ENCODE results near the gene GFAP.

Gene GFAP

GRCh38 chr17:44899074-44899782, 16.1 kb downstream of the GFAP start, which contains the start of gene EFTUD2:
EFTUD2 (minus strand) TSS chr17:44899445; CDS start chr17:44894521, 4,924 bp downstream.
- DNase-seq (ENCODE audit: low spot score), result peak; percentile 92

DNA sequence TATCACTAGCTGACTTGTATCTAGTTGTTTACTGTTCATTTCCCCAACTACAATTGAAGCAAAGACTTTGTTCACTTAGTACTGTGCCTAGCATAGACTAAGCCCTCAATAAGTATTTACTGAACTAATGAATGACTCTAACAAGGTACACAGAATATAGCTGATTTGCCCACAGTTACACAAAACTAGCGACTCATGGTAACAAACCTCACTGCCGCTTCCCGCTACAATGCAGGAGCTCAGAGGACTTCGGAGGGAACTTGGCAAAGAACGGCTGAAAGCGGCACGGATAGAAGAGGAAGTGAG, 16.6 kb downstream of the GFAP start:
- no peak for DNase-seq (ENCODE audit: low spot score)

- no peak for DNase-seq (ENCODE audit: low spot score)
Measured at GRCh38 chr17:44894642-44895041, 20.7 kb downstream of the GFAP start.

- no peak for DNase-seq (ENCODE audit: low spot score)
Measured at GRCh38 chr17:44892250-44892649, 23.1 kb downstream of the GFAP start.

GRCh38 chr17:44889003-44889402, 26.3 kb downstream of the GFAP start:
- no peak for DNase-seq (ENCODE audit: low spot score)

DNA sequence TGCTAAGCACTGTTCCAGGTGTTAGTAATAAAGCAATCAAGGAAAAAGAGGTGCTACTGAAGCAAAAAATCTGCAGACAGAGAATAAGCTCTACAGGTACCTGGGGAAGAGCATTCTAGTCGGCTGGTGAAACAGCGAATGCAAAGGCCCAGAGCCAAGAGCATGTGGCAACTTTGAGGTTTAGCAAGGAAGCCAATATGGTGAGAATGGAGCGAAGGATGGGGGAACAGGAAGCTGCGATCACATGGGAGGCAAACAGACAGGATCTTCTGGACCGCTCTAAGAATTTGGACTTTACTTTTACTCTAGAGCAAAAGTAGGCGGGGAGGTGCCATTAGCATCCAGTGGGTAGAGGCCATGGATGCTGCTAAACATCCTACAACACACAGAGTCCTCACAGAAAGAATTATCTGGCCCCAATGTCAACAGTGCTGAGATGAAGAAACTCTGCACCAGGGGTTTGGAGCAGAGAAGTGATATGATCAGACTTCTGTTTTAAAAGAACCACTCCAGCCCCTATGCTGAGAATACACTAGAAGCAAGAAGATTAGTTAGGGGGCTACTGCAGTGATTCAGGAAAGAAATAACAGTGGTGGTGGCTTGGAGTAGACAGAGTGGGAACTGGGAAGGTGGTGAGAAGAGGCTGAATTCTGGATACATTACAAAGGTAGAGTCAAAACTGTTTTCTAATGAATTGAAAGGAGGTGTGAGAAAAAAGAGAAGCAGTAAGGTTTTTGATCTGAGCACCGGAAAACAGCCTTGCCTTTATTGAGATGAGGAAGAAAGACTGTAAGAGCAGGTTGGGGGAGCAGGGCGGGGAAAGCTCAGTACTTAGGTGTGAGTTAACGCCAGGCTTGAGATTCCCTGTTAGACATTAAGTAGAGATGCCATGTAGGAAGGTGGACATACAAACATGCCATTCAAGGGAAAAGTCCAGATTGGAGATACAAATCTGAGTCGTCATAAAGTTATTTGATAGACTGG, 27.0 kb downstream of the GFAP start:
- peak; percentile 11 for DNase-seq (ENCODE audit: low spot score)

GRCh38 chr17:44887016-44887415, 28.3 kb downstream of the GFAP start:
- no peak for DNase-seq (ENCODE audit: low spot score)

- no peak for DNase-seq (ENCODE audit: low spot score)
Measured at GRCh38 chr17:44884941-44885340, 30.4 kb downstream of the GFAP start.

DNA sequence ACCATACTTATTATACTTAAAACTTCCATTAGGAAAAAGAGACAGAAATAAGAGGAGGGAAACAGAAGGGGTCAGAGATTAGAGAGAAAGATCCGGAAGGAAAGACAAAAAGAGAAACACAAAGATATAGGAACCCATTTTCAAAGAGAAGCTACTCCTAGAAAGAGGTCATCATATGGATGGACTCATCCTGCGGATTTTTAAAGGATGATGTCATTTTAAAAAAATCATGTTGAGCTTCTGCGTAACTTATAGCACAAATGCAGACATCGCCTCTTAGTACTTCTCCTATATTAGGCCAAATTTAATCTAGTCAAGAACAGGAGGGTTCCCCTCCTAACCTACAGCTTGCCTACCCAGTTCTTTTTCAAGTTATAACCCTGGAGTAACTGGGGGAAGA, 34.2 kb downstream of the GFAP start:
- DNase-seq (ENCODE audit: low spot score), result no peak

DNA sequence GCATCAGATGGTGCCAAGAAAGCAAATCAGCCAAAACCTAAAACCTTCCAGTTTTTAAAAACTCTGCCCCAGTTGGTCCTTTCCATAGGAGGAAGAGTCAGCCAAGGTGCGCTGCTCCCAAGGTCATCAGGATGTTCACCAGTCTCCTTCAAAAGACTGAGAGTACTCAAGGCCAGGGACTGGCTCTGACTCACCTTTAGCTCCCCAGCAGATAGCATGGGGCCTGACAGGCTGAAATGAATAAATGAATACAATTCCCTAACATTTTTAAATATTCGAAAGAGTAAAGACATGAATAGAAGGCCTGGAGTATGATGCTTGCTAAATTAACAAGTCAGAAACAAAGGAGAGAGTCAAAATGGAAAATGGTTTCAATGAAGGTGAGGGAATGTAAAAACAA, 35.2 kb downstream of the GFAP start:
- no peak for DNase-seq (ENCODE audit: low spot score)

GRCh38 chr17:44879376-44879775, 35.9 kb downstream of the GFAP start:
- no peak for DNase-seq (ENCODE audit: low spot score)

- peak; percentile 33 for DNase-seq (ENCODE audit: low spot score)
Measured at GRCh38 chr17:44878627-44879221, 36.6 kb downstream of the GFAP start.

- no peak for DNase-seq (ENCODE audit: low spot score)
Measured at GRCh38 chr17:44877121-44877520, 38.2 kb downstream of the GFAP start.

- no peak for DNase-seq (ENCODE audit: low spot score)
Measured at GRCh38 chr17:44875761-44876160, 39.5 kb downstream of the GFAP start.

DNA sequence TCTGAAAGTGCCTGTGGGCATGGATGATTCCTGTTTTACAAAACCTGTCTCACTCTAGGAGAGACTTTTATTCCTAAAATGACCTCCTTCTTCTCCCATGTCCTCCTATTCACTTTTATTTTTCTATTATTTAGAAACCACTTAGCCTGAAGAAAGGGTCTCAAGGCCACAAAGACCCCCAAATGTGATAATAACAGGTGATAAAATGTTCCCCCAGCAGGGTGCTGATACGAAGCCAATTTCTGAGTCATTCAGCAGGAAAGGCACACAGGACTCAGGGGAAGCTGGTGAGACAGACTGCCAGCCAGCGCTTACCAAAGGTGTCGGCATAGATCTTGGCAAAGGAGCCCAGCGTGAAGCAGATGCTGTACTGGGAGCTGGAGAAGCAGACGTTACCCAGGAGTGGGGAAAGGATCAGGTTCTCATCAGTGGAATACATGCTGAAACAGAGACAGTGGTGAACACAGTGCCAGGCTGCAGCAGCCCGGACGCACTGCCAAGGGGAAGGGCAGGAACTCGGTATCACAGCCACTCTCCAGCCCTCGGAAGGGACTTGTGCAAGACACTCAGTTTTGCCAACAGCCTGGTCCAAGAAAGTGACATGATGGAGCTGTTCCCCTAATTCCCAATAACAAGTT, 43.0 kb downstream of the GFAP start:
- no peak for DNase-seq (ENCODE audit: low spot score)

- DNase-seq (ENCODE audit: low spot score), result no peak
Measured at GRCh38 chr17:44871556-44871955, 43.7 kb downstream of the GFAP start.

DNA sequence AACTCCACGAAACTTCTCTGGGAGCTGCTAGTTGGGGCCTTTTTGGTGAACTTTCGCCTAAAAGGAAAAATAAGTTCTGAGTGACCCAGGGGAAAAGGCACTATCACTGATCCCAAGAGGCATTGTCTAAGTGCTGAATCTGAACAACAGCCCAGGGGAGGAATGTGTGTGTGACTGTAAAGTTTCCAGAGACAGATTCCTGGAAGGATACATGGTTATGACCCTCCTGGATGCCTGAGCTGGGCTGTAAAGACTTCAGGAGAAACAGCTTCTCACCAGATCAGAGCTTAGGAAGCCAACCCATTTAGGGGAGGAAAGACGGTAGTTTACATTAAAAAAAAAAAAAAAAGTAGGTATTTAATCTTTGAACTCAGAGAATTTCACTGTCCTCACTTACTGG, 47.5 kb downstream of the GFAP start:
- DNase-seq (ENCODE audit: low spot score), result no peak

DNA sequence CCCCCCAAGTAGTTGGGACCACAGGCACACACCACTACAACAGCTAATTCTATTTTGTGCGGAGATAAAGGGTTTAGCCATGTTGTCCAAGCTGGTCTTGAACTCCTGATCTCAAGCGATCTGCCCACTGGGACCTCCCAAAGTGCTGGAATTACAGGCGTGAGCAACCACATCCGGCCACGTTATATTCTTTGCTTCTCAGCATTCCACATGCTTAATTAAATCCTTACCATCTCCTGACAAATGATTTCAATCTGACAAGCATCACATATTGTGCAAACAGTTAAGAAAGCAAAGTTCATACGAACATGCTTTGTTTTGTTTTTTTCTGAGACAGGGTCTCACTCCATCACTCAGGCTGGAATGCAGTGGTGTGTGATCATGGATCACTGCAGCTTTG, 49.4 kb downstream of the GFAP start:
- no peak for DNase-seq (ENCODE audit: low spot score)

- peak; percentile 74 for DNase-seq (ENCODE audit: low spot score)
Measured at GRCh38 chr17:44865231-44865660, 50.1 kb downstream of the GFAP start.

GRCh38 chr17:44864831-44865230, 50.5 kb downstream of the GFAP start:
- no peak for DNase-seq (ENCODE audit: low spot score)

GRCh38 chr17:44863061-44863918, 52.0 kb downstream of the GFAP start:
- DNase-seq (ENCODE audit: low spot score), result no peak
